ENCODE results near the gene IGF1R.

DNA sequence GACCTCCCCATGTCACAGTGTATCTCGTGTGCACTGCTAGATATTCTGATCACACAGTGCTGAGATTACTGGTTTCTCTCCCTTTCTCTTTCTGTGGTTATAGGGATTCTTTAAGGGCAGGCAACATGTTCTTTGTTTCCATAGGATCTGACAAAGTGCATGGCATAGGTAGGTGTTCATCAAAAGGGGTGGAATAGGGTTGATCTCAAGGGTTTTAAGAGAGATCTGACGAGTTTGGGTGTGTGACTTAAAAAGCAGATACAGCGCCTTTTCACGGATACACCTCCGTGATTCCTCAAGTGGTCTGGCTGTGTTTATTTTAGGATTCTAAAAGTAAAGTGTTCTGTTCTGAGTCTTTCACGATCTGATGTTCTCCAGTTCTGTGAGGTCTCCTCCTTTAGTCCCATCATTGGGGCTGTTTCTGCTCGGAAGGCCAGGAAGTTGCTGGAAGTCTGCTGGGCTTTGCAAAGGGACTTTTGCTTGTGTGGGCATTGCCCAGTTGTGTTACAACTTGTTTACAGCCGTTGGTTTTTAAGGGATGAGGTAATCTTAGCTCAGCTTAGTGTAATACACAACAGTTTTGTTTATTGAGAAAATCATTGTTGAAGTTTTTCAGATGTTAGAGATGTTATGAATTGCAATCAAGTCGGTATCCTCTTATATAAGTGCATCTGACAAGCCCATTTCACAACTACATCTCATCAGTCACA lies 34.8 kb downstream of the IGF1R start:
- TF ChIP-seq, protein P1, sequence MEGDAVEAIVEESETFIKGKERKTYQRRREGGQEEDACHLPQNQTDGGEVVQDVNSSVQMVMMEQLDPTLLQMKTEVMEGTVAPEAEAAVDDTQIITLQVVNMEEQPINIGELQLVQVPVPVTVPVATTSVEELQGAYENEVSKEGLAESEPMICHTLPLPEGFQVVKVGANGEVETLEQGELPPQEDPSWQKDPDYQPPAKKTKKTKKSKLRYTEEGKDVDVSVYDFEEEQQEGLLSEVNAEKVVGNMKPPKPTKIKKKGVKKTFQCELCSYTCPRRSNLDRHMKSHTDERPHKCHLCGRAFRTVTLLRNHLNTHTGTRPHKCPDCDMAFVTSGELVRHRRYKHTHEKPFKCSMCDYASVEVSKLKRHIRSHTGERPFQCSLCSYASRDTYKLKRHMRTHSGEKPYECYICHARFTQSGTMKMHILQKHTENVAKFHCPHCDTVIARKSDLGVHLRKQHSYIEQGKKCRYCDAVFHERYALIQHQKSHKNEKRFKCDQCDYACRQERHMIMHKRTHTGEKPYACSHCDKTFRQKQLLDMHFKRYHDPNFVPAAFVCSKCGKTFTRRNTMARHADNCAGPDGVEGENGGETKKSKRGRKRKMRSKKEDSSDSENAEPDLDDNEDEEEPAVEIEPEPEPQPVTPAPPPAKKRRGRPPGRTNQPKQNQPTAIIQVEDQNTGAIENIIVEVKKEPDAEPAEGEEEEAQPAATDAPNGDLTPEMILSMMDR (conservative IDR thresholded peaks at IDR 0.05 in 1 of 2, IDR thresholded peaks at IDR 0.05 in 1 of 2; ENCODE audit: extremely low read depth in 1 of 2, insufficient read depth in 1 of 2, low read depth in 1 of 2, low read length in 2 of 2) = no peak
- no peak for TF ChIP-seq EZH2 (IDR thresholded peaks at IDR 0.05; ENCODE audit: borderline replicate concordance, low read length)

Measured in mammary epithelial cell (primary cell).